CD14-positive monocyte (primary cell): ENCODE data around the gene LAMP1. TPM values are rescaled to one million over a fixed set of nuclear protein-coding genes. Genes with fewer than 3 reads are reported as not detected.

Experiments
- DNase-seq, 3 donors: peaks; one replicate each; pipeline ENCODE4 v3.0.0-alpha.2; 2011 to 2022
- H2AFZ ChIP-seq: 2 replicates; pipeline ENCODE4 v1.6.0; 2012; ENCODE audit warnings: mild to moderate bottlenecking, low read depth, low read length, inconsistent platforms; ENCODE audit not compliant: insufficient read depth, poor library complexity, severe bottlenecking
- H3K27ac ChIP-seq, 2 donors: 1 replicate in 1 of 2; 2 replicates in 1 of 2; pipeline ENCODE4 v1.5.1; 2012 to 2013; ENCODE audit warnings: low read length in 2 of 2, control low read depth in 1 of 2, inconsistent platforms in 1 of 2, low read depth in 1 of 2, mild to moderate bottlenecking in 1 of 2
- H3K27me3 ChIP-seq, 2 donors: one replicate each; pipeline versions ENCODE4 v1.6.0 to v1.6.1; 2011 to 2013; ENCODE audit warnings: low read length in 2 of 2; ENCODE audit not compliant: control insufficient read depth in 2 of 2, insufficient read depth in 2 of 2
- H3K36me3 ChIP-seq, 2 donors: replicated peaks in 1 of 2; 1 replicate in 1 of 2; 2 replicates in 1 of 2; pipeline versions ENCODE4 v1.5.1 to v1.6.1; 2012 to 2013; ENCODE audit warnings: low read length in 2 of 2, control low read depth in 1 of 2, inconsistent platforms in 1 of 2, mild to moderate bottlenecking in 1 of 2; ENCODE audit not compliant: insufficient read depth in 2 of 2, control insufficient read depth in 1 of 2
- H3K4me1 ChIP-seq, 2 donors: 1 replicate in 1 of 2; 2 replicates in 1 of 2; pipeline versions ENCODE4 v1.5.1 to v1.6.1; 2012 to 2013; ENCODE audit warnings: low read length in 2 of 2, control low read depth in 1 of 2, inconsistent platforms in 1 of 2, mild to moderate bottlenecking in 1 of 2, moderate library complexity in 1 of 2; ENCODE audit not compliant: insufficient read depth in 2 of 2, control insufficient read depth in 1 of 2
- H3K4me2 ChIP-seq: replicated peaks from 2 replicates; pipeline ENCODE3; 2012; ENCODE audit warnings: low read length, moderate library complexity, mild to moderate bottlenecking; ENCODE audit not compliant: poor library complexity, severe bottlenecking; ENCODE audit errors: extremely low read depth
- H3K4me3 ChIP-seq, 3 experiments: fragments of 200-600 bp in 1 of 3; sonication (generic) in 1 of 3; replicated peaks in 1 of 3; 1 replicate in 2 of 3; 2 replicates in 1 of 3; pipeline ENCODE4 v1.5.1; 2011 to 2013; ENCODE audit warnings: low read length in 3 of 3, mild to moderate bottlenecking in 3 of 3, control low read depth in 2 of 3, low read depth in 2 of 3, inconsistent platforms in 1 of 3, moderate library complexity in 1 of 3
- H3K79me2 ChIP-seq: 2 replicates; pipeline ENCODE4 v1.6.0; 2012; ENCODE audit warnings: mild to moderate bottlenecking, control low read depth, inconsistent platforms, low read length, moderate library complexity; ENCODE audit not compliant: insufficient read depth
- H3K9ac ChIP-seq: 2 replicates; pipeline ENCODE4 v1.6.0; 2017; ENCODE audit warnings: low read length, mild to moderate bottlenecking; ENCODE audit not compliant: insufficient read depth, poor library complexity, severe bottlenecking
- H3K9me3 ChIP-seq, 2 donors: replicated peaks in 1 of 2; 1 replicate in 1 of 2; 2 replicates in 1 of 2; pipeline versions ENCODE4 v1.5.1 to v1.6.1; 2012 to 2013; ENCODE audit warnings: low read length in 2 of 2, control low read depth in 1 of 2; ENCODE audit not compliant: control insufficient read depth in 1 of 2, insufficient read depth in 1 of 2
- H4K20me1 ChIP-seq: 2 replicates; pipeline ENCODE4 v1.6.0; 2012; ENCODE audit warnings: mild to moderate bottlenecking, low read length, control low read depth, moderate library complexity; ENCODE audit not compliant: insufficient read depth
- H3K27ac Mint-ChIP-seq, 7 donors: one replicate each; pipeline ENCODE4 v1.8.0; 2020; ENCODE audit warnings: mild to moderate bottlenecking in 7 of 7, mixed read lengths in 7 of 7, moderate library complexity in 6 of 7, inconsistent platforms in 2 of 7
- H3K27me3 Mint-ChIP-seq, 3 donors: one replicate each; pipeline ENCODE4 v1.8.0; 2021 to 2022; ENCODE audit warnings: low read depth in 3 of 3, mild to moderate bottlenecking in 3 of 3, mixed read lengths in 3 of 3, moderate library complexity in 3 of 3, inconsistent platforms in 1 of 3
- H3K36me3 Mint-ChIP-seq, 2 donors: one replicate each; pipeline ENCODE4 v1.8.0; 2020; ENCODE audit warnings: mixed read lengths in 2 of 2, inconsistent platforms in 1 of 2, mild to moderate bottlenecking in 1 of 2
- H3K4me1 Mint-ChIP-seq: one replicate; pipeline ENCODE4 v1.8.0; 2020; ENCODE audit warnings: mild to moderate bottlenecking, mixed read lengths
- H3K4me3 Mint-ChIP-seq, 2 donors: one replicate each; pipeline ENCODE4 v1.8.0; 2020; ENCODE audit warnings: mild to moderate bottlenecking in 2 of 2, mixed read lengths in 2 of 2, moderate library complexity in 1 of 2
- H3K9me3 Mint-ChIP-seq, 7 donors: one replicate each; pipeline ENCODE4 v1.8.0; 2020 to 2022; ENCODE audit warnings: mixed read lengths in 7 of 7, mild to moderate bottlenecking in 6 of 7, moderate library complexity in 6 of 7, inconsistent platforms in 2 of 7
- WGBS: methylation state at CpG from one replicate; pipeline ENCODE4 v1.1.5; 2013; ENCODE audit warnings: missing lambda C conversion rate; ENCODE audit not compliant: insufficient coverage; 5-methylcytosine and 5-hydroxymethylcytosine counted together
- intact Hi-C, 2 donors: fragments of 100-400 bp; cut with micrococcal nuclease; formaldehyde crosslinking; loops; one replicate each; pipeline versions ENCODE4 v1.15.0 to v1.15.1; 2023
- polyA plus RNA-seq, 3 donors: library from polyadenylated mRNA; depleted of rRNA in 1 of 3; unstranded in 2 of 3; stranded (reverse) in 1 of 3; fragments of 300-500 nt in 2 of 3; fragments of >200 nt in 1 of 3; fragmentation: Illumina TruSeq in 2 of 3; gene quantifications; 1 replicate in 2 of 3; 2 replicates in 1 of 3; pipeline ENCODE4 v1.2.3, GENCODE V29; 2012 to 2021
- TF ChIP-seq, protein P1 (sequence below): fragments of 200-600 bp; IDR thresholded peaks from one replicate; pipeline ENCODE4 v1.8.0; 2022; ENCODE audit warnings: antibody characterized with exemption, mild to moderate bottlenecking

Gene LAMP1
- polyA plus RNA-seq, 3 donors: 22.0 to 122 (median 24.5) TPM

- H2AFZ ChIP-seq: no peak overlapping the region
- peaks cover 5 to 17% (median 9%) of the 10 kb centered on the region in 7 donors for H3K9me3 Mint-ChIP-seq
- peaks cover 8 to 16% of the 10 kb centered on the region in 2 donors for H3K4me1 ChIP-seq
- H3K4me3 ChIP-seq: no peak overlapping the region
- H4K20me1 ChIP-seq: no peaks in the 10 kb centered on the region
- H3K4me3 Mint-ChIP-seq: peak overlapping the region in 1 of 2 donors; percentile 63
- no peak overlapping the region for H3K4me2 ChIP-seq
- H3K36me3 ChIP-seq: no peaks in the 10 kb centered on the region
- peaks cover 5 to 8% of the 10 kb centered on the region in 2 donors for H3K9me3 ChIP-seq
- H3K36me3 Mint-ChIP-seq: no peaks in the 10 kb centered on the region
- no peak for DNase-seq
- TF ChIP-seq, protein P1, sequence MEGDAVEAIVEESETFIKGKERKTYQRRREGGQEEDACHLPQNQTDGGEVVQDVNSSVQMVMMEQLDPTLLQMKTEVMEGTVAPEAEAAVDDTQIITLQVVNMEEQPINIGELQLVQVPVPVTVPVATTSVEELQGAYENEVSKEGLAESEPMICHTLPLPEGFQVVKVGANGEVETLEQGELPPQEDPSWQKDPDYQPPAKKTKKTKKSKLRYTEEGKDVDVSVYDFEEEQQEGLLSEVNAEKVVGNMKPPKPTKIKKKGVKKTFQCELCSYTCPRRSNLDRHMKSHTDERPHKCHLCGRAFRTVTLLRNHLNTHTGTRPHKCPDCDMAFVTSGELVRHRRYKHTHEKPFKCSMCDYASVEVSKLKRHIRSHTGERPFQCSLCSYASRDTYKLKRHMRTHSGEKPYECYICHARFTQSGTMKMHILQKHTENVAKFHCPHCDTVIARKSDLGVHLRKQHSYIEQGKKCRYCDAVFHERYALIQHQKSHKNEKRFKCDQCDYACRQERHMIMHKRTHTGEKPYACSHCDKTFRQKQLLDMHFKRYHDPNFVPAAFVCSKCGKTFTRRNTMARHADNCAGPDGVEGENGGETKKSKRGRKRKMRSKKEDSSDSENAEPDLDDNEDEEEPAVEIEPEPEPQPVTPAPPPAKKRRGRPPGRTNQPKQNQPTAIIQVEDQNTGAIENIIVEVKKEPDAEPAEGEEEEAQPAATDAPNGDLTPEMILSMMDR: no peak
- no peaks in the 10 kb centered on the region for H3K79me2 ChIP-seq
- WGBS: 78% methylated on average over 2 of the region's 2 CpGs
- no peak overlapping the region for H3K9ac ChIP-seq
- H3K27me3 ChIP-seq: peaks cover 2 to 36% of the 10 kb centered on the region in 2 donors
- intact Hi-C loops: loop anchor here (10.0 kb wide), 3 partner anchors 76 to 706 kb away; partner anchors contain the start of genes DCUN1D2 (in 2 of the 2) and TUBGCP3 (in 1 of the 2)
- H3K4me1 Mint-ChIP-seq: peaks cover 16% of the 10 kb centered on the region
- no peak overlapping the region for H3K27ac ChIP-seq
- H3K27me3 Mint-ChIP-seq: peaks cover 34 to 57% (median 38%) of the 10 kb centered on the region in 3 donors
- no peak overlapping the region for H3K27ac Mint-ChIP-seq
These were observed 5.9 kb upstream of the LAMP1 start for GRCh38 chr13:113291129-113291528.

DNA sequence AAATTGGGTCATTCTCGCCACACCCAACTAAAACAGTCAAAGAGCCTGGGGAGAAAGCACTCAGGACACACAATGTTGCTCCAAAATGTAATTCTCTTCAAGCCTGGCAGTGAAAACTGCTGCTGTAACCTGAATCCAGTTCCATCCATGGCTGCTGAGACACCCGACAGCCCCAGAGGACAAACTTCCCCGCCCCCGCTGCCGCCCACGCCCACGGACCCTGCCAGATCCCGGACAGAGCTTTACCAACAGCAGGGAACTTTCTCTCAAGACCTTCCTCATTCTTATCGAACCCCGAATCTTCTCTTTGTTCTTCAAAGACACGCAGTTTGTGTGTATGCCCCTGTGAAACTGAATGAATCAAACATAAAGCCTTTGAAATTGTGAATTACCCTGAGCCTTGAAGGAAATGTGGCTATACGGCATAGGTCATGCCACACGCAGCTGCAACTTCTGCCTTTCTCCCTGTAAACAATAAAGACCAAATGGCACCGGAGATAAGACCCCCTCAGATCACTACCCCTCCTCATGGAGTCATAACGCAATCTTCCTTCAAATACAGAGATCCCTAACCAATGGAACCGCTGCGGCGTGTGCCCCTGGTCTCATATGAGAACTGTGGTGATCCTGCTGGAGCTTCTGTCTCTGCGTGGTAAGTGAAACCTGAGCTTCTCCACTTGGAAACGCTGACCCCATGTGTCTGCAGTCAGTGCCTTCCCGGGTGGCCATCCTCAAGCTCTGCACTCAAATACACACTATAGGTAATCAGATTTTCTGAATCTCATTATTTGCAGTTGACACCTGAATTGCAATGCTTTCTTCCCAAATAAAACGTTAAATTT is 4.8 kb upstream of the LAMP1 start:
- Mint-ChIP-seq H3K9me3 (peaks cover 3 to 19% (median 15%) of the 10 kb centered on the region in 7 donors), H3K27me3 (peaks cover 34 to 57% (median 35%) of the 10 kb centered on the region in 3 donors), H3K4me3 (peak overlapping the region; percentile 74 to 94), H3K4me1 (peaks cover 21% of the 10 kb centered on the region), H3K27ac (peak overlapping the region in 3 of 7 donors; percentile 21 to 46 (median 24)), H3K36me3 (no peaks in the 10 kb centered on the region)
- WGBS: 3% methylated on average over 16 of the region's 22 CpGs
- Histone ChIP-seq H4K20me1 (no peaks in the 10 kb centered on the region), H3K27ac (no peak overlapping the region), H2AFZ (peak overlapping the region; percentile 75), H3K9ac (peak overlapping the region; percentile 40), H3K79me2 (peaks cover under 1% of the 10 kb centered on the region), H3K27me3 (peaks cover 2 to 35% of the 10 kb centered on the region in 2 donors), H3K36me3 (no peaks in the 10 kb centered on the region), H3K4me1 (peaks cover 15 to 27% of the 10 kb centered on the region in 2 donors), H3K9me3 (peaks cover 5 to 11% of the 10 kb centered on the region in 2 donors), H3K4me2 (peak overlapping the region; percentile 81), H3K4me3 (peak overlapping the region; percentile 0 to 68 (median 14))
- no peak for DNase-seq
- intact Hi-C loops: loop anchor here (10.0 kb wide), 3 partner anchors 77 to 707 kb away; partner anchors contain the start of genes DCUN1D2 (in 2 of the 2) and TUBGCP3 (in 1 of the 2)
- TF ChIP-seq, protein P1: no peak
